Immature natural killer cell (primary cell): Measurements from ENCODE around the gene VSX1. TPM values are rescaled to one million over a fixed set of nuclear protein-coding genes. Genes with fewer than 3 reads are reported as not detected.

Experiments
- DNase-seq, 3 donors: peaks; one replicate each; pipeline ENCODE4 v3.0.0; 2022; ENCODE audit warnings: mixed read lengths in 1 of 3
- H3K27ac Mint-ChIP-seq, 6 donors: one replicate each; pipeline ENCODE4 v1.8.0; 2020; ENCODE audit warnings: mixed read lengths in 6 of 6, mild to moderate bottlenecking in 5 of 6, inconsistent platforms in 4 of 6, moderate library complexity in 3 of 6
- H3K27me3 Mint-ChIP-seq, 3 donors: one replicate each; pipeline ENCODE4 v1.8.0; 2020 to 2021; ENCODE audit warnings: low read depth in 3 of 3, mild to moderate bottlenecking in 3 of 3, mixed read lengths in 3 of 3, moderate library complexity in 3 of 3, inconsistent platforms in 1 of 3
- H3K36me3 Mint-ChIP-seq, 3 donors: one replicate each; pipeline ENCODE4 v1.8.0; 2020; ENCODE audit warnings: mixed read lengths in 3 of 3, inconsistent platforms in 2 of 3, mild to moderate bottlenecking in 2 of 3
- H3K4me1 Mint-ChIP-seq, 2 donors: one replicate each; pipeline ENCODE4 v1.8.0; 2020; ENCODE audit warnings: inconsistent platforms in 2 of 2, mild to moderate bottlenecking in 2 of 2, mixed read lengths in 2 of 2, moderate library complexity in 1 of 2
- H3K4me3 Mint-ChIP-seq, 5 donors: one replicate each; pipeline ENCODE4 v1.8.0; 2020; ENCODE audit warnings: mild to moderate bottlenecking in 5 of 5, mixed read lengths in 5 of 5, inconsistent platforms in 3 of 5, moderate library complexity in 3 of 5
- H3K9me3 Mint-ChIP-seq, 6 donors: one replicate each; pipeline ENCODE4 v1.8.0; 2020; ENCODE audit warnings: mild to moderate bottlenecking in 6 of 6, mixed read lengths in 6 of 6, inconsistent platforms in 4 of 6, moderate library complexity in 3 of 6
- polyA plus RNA-seq, 3 donors: library from polyadenylated mRNA; unstranded; fragments of 300-500 nt; fragmentation: Illumina TruSeq; gene quantifications; one replicate each; pipeline ENCODE4 v1.2.3, GENCODE V29; 2021

Gene VSX1
- polyA plus RNA-seq, 3 donors from 2014 or later: not detected

GRCh38 chr20:25043499-25044260 is 38.3 kb downstream of the VSX1 start:
- no peak for DNase-seq
- H3K4me1 Mint-ChIP-seq: peaks cover 41 to 43% of the 10 kb centered on the region in 2 donors
- H3K36me3 Mint-ChIP-seq: no peaks in the 10 kb centered on the region
- no peaks in the 10 kb centered on the region for H3K9me3 Mint-ChIP-seq
- H3K4me3 Mint-ChIP-seq: peak overlapping the region in 1 of 5 donors; percentile 57
- H3K27me3 Mint-ChIP-seq: peaks cover 0 to 4% (median 0%) of the 10 kb centered on the region in 3 donors
- peak overlapping the region; percentile 87 to 98 (median 96) for H3K27ac Mint-ChIP-seq

DNA sequence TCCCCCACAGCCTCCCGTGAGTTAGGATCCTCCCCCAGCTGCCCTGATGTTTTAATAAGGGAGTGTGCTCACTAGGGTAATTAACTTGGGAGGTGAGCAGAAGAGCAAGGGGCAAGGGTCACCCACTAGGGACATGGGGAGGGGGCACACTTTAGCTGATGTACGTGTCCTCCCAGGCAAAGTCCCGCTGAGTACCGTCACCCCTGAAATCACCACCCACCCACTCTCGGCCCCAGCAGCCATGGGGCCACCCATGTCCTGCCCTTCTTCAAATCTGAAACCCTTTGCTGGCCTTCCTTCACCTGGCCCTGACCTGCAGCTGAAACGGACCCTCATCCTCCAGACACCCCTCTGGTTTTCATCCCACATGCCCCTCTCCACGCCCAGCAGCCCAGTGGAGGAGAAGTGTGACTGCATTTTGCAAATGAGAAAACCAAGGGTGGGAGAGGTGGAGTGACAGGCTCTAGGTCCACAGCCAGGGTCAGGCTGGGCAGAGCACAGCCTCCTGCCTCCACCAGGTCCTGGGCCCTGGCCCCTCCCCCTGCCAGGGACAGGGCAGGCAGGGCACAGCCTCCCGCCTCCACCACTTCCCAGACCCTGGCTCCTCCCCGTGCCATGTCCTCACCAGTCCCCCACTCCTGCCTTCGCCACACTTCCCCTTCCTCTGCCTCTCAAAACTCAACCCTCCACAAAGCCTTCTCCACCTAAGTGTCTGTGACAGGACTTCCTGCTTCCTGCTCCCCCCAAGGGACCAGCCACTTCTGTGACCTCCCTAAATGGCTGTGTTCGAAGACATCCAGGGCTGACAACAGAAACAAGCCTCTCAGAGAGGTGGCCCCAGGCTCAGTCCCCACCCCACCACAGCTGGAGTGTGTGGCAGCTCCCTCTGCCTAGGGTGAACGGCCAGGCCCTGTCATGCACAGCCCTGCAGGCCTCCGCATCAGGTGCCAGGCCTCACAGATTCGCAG is 39.1 kb downstream of the VSX1 start:
- H3K4me3 Mint-ChIP-seq: peak overlapping the region; percentile 47 to 77 (median 63)
- no peaks in the 10 kb centered on the region for H3K36me3 Mint-ChIP-seq
- peak; percentile 70 to 76 (median 74) for DNase-seq
- H3K9me3 Mint-ChIP-seq: no peaks in the 10 kb centered on the region
- peak overlapping the region; percentile 87 to 98 (median 96) for H3K27ac Mint-ChIP-seq
- peaks cover 0 to 4% (median 0%) of the 10 kb centered on the region in 3 donors for H3K27me3 Mint-ChIP-seq
- H3K4me1 Mint-ChIP-seq: peaks cover 47 to 49% of the 10 kb centered on the region in 2 donors

- no peaks in the 10 kb centered on the region for H3K9me3 Mint-ChIP-seq
- H3K36me3 Mint-ChIP-seq: no peaks in the 10 kb centered on the region
- no peak for DNase-seq
- peak overlapping the region; percentile 87 to 98 (median 96) for H3K27ac Mint-ChIP-seq
- peak overlapping the region in 4 of 5 donors; percentile 13 to 59 (median 52) for H3K4me3 Mint-ChIP-seq
- peaks cover 56 to 57% of the 10 kb centered on the region in 2 donors for H3K4me1 Mint-ChIP-seq
- peaks cover 0 to 2% (median 0%) of the 10 kb centered on the region in 3 donors for H3K27me3 Mint-ChIP-seq
Observed at GRCh38 chr20:25041813-25042530, 40.0 kb downstream of the VSX1 start.

- DNase-seq: no peak
- Mint-ChIP-seq H3K4me3 (no peak overlapping the region), H3K36me3 (no peaks in the 10 kb centered on the region), H3K27ac (peak overlapping the region in 5 of 6 donors; percentile 46 to 86 (median 74)), H3K27me3 (peaks cover 0 to 2% (median 0%) of the 10 kb centered on the region in 3 donors), H3K4me1 (peaks cover 71 to 72% of the 10 kb centered on the region in 2 donors), H3K9me3 (no peaks in the 10 kb centered on the region)
Observed at GRCh38 chr20:25040438-25040831, 41.5 kb downstream of the VSX1 start.

DNA sequence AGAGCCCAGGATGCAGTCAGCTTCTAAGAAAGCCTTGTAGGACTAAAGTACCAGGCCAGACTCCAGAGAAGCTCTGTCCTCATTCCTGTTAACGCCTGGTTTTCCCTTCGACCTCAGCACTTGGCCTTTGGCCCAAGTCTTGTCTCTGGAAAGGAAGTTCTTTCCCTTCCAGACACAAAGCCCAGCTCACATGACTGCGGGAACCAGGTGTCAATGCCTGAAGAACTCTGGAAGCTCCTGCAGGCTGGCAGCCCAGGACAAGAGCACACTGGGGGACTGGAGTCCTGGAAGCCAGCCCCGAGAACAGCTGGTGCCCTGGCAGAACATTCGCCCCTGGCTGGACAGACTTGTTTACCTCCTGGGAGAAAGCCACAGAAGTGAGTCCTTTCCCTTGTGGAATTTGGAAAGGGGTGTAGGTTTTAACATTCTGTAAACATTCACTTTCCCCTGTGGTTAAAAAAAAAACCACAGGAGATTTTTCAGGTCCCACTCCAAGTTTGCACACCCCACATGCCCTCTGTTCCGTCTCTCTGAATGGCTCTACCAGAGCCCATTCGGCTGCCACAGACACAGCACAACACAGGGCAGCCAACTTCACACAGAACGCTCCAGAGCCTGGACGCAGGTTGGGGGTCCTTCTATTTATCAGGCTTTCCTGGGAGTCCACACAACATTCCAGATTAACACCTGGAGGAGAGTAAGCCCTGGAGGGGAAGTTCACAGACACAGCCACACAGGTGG is 42.1 kb downstream of the VSX1 start:
- H3K9me3 Mint-ChIP-seq: no peaks in the 10 kb centered on the region
- H3K36me3 Mint-ChIP-seq: no peaks in the 10 kb centered on the region
- H3K27me3 Mint-ChIP-seq: peaks cover 0 to 2% (median 0%) of the 10 kb centered on the region in 3 donors
- no peak for DNase-seq
- peaks cover 73 to 75% of the 10 kb centered on the region in 2 donors for H3K4me1 Mint-ChIP-seq
- H3K27ac Mint-ChIP-seq: peak overlapping the region; percentile 46 to 86 (median 74)
- no peak overlapping the region for H3K4me3 Mint-ChIP-seq

DNA sequence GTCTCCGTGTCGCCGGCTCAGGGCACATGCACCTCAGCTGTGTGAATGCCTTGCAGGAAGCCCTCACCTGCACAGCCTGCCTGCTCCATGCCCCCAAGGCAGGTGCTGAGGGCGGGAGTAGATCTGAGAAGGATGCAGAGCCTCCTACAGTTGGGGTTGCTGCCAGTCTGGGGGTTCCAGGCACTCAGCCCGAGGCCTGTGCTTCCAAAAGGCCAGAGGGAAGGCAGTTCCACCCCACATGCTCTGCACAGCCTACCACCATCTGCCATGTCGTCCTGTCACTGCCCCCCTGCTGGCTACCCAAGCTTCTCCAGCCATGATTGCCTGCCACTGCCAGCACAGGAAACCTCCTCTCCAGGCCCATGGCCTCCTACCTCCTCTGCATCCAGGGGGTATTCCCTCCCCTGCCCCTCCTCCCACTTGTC is 43.3 kb downstream of the VSX1 start:
- H3K4me1 Mint-ChIP-seq: peaks cover 75 to 79% of the 10 kb centered on the region in 2 donors

GRCh38 chr20:25038103-25038410 is 43.9 kb downstream of the VSX1 start:
- Mint-ChIP-seq H3K4me3 (peak overlapping the region in 1 of 5 donors; percentile 65), H3K27ac (peak overlapping the region; percentile 73 to 90 (median 84)), H3K4me1 (peaks cover 69 to 80% of the 10 kb centered on the region in 2 donors), H3K27me3 (peaks cover 0 to 3% (median 0%) of the 10 kb centered on the region in 3 donors), H3K36me3 (no peaks in the 10 kb centered on the region), H3K9me3 (no peaks in the 10 kb centered on the region)
- DNase-seq: no peak

More for the DNA sequence above, 43.3 kb downstream of the VSX1 start:
- Mint-ChIP-seq H3K9me3 (no peaks in the 10 kb centered on the region), H3K27me3 (peaks cover 0 to 3% (median 0%) of the 10 kb centered on the region in 3 donors), H3K36me3 (no peaks in the 10 kb centered on the region), H3K4me3 (no peak overlapping the region), H3K27ac (peak overlapping the region in 5 of 6 donors; percentile 13 to 90 (median 69))
- DNase-seq: no peak

DNA sequence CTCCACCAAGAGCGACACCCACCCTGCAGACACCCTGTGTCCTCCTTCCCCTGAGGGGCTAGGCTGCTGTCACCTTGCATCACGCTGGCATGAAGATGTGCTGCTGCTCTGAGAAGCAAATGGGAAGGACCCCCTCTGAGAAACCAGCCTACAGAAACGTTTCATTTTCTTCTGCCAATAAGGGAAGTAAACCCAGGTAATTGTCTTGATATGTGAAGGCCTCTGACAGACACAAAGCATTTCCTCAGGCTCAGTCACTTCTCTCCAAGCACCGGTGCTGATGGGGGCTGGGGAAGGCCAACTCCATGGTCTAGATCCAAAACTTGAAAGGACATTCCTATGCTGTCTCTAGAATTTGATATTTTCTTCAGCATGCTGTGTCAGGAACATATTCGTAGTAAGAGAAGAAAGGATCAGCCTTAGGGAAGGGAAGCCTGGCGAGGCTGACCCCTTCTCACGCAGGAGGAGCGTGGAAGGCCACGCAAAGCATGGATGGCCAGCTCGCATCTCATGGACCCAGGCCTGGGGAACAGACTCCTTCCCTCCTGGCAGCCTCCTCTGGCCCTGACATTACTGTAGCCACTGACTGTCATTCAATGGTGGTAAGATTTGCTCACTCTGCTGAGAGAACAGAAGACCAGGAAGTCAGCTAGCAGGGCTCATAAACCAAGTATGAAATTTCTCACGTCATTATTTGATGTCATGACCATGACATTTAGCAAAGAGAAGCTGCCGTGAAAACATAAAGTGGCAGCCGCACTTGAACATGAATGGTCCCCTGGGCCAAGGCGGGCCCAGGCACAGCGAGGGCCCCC is 44.4 kb downstream of the VSX1 start:
- no peaks in the 10 kb centered on the region for H3K36me3 Mint-ChIP-seq
- no peaks in the 10 kb centered on the region for H3K9me3 Mint-ChIP-seq
- peaks cover 0 to 2% (median 0%) of the 10 kb centered on the region in 3 donors for H3K27me3 Mint-ChIP-seq
- DNase-seq: peak in 2 of 3 donors; percentile 22 to 40
- peak overlapping the region in 3 of 5 donors; percentile 10 to 65 (median 12) for H3K4me3 Mint-ChIP-seq
- H3K4me1 Mint-ChIP-seq: peaks cover 64 to 80% of the 10 kb centered on the region in 2 donors
- peak overlapping the region; percentile 73 to 90 (median 84) for H3K27ac Mint-ChIP-seq

GRCh38 chr20:25036331-25036936 is 45.5 kb downstream of the VSX1 start:
- Mint-ChIP-seq H3K27ac (peak overlapping the region; percentile 77 to 90 (median 84)), H3K4me1 (peaks cover 55 to 73% of the 10 kb centered on the region in 2 donors), H3K4me3 (peak overlapping the region; percentile 3 to 51 (median 29)), H3K36me3 (no peaks in the 10 kb centered on the region), H3K9me3 (no peaks in the 10 kb centered on the region), H3K27me3 (peaks cover 0 to 2% (median 0%) of the 10 kb centered on the region in 3 donors)
- DNase-seq: no peak

GRCh38 chr20:25035921-25036320 is 46.0 kb downstream of the VSX1 start:
- H3K4me1 Mint-ChIP-seq: peaks cover 53 to 75% of the 10 kb centered on the region in 2 donors
- peaks cover 0 to 2% (median 0%) of the 10 kb centered on the region in 3 donors for H3K27me3 Mint-ChIP-seq
- peak overlapping the region; percentile 77 to 90 (median 84) for H3K27ac Mint-ChIP-seq
- no peak for DNase-seq
- H3K9me3 Mint-ChIP-seq: no peaks in the 10 kb centered on the region
- H3K4me3 Mint-ChIP-seq: peak overlapping the region; percentile 7 to 68 (median 29)
- H3K36me3 Mint-ChIP-seq: no peaks in the 10 kb centered on the region

- H3K27me3 Mint-ChIP-seq: peaks cover 0 to 2% (median 0%) of the 10 kb centered on the region in 3 donors
- H3K36me3 Mint-ChIP-seq: peaks cover 0 to 14% (median 5%) of the 10 kb centered on the region in 3 donors
- H3K9me3 Mint-ChIP-seq: no peaks in the 10 kb centered on the region
- peak overlapping the region in 2 of 6 donors; percentile 1 to 63 for H3K27ac Mint-ChIP-seq
- DNase-seq: no peak
- no peak overlapping the region for H3K4me3 Mint-ChIP-seq
- peaks cover 47 to 72% of the 10 kb centered on the region in 2 donors for H3K4me1 Mint-ChIP-seq
Observed at GRCh38 chr20:25033924-25034300, 48.0 kb downstream of the VSX1 start.
